Liver (tissue), 3 donors: Measurements from ENCODE around the gene SNRPB2.

Source experiments
- ATF3 ChIP-seq: IDR thresholded peaks from 2 replicates; pipeline ENCODE4 v1.6.1; 2016; ENCODE audit warnings: antibody characterized with exemption
- CTCF ChIP-seq: fragments of 150-350 bp; IDR thresholded peaks from 2 replicates; pipeline ENCODE4 v1.5.1; 2017; ENCODE audit warnings: improper control_type of control experiment, low read depth, low read length; ENCODE audit not compliant: missing input control
- EGR1 ChIP-seq, 2 donors: IDR thresholded peaks; 2 replicates each; pipeline ENCODE4 v1.6.1; 2016 to 2018; ENCODE audit warnings: antibody characterized with exemption in 2 of 2, low read depth in 2 of 2
- HNF4G ChIP-seq: IDR thresholded peaks from 2 replicates; pipeline ENCODE4 v1.6.1; 2016; ENCODE audit warnings: antibody characterized with exemption
- MAX ChIP-seq: IDR thresholded peaks from 2 replicates; pipeline ENCODE4 v1.6.1; 2016; ENCODE audit warnings: antibody characterized with exemption
- RAD21 ChIP-seq, 2 donors: IDR thresholded peaks; 2 replicates each; pipeline ENCODE4 v1.6.1; 2016; ENCODE audit warnings: antibody characterized with exemption in 2 of 2, mild to moderate bottlenecking in 2 of 2
- REST ChIP-seq: IDR thresholded peaks from 2 replicates; pipeline ENCODE4 v1.6.1; 2016; ENCODE audit warnings: antibody characterized with exemption, mild to moderate bottlenecking
- RXRA ChIP-seq, 2 donors: IDR thresholded peaks; 2 replicates each; pipeline ENCODE4 v1.6.1; 2017 to 2018; ENCODE audit warnings: antibody characterized with exemption in 2 of 2, mild to moderate bottlenecking in 1 of 2
- SP1 ChIP-seq: IDR thresholded peaks from 2 replicates; pipeline ENCODE4 v1.6.1; 2018; ENCODE audit warnings: antibody characterized with exemption, mild to moderate bottlenecking
- TAF1 ChIP-seq: conservative IDR thresholded peaks from 2 replicates; pipeline ENCODE4 v1.6.1; 2016; ENCODE audit warnings: antibody characterized with exemption, mild to moderate bottlenecking
- YY1 ChIP-seq: IDR thresholded peaks from 2 replicates; pipeline ENCODE4 v1.6.1; 2016; ENCODE audit warnings: antibody characterized with exemption, mild to moderate bottlenecking
- donor health status: healthy.
- donor health status: healthy.

- TF ChIP-seq CTCF, result no peak
- TF ChIP-seq RAD21 (IDR thresholded peaks at IDR 0.05), result no peak
- TF ChIP-seq TAF1, result no peak
- TF ChIP-seq MAX, result no peak
- no peak for TF ChIP-seq YY1
- no peak for TF ChIP-seq RXRA (IDR thresholded peaks at IDR 0.05)
- TF ChIP-seq EGR1 (IDR thresholded peaks at IDR 0.05; ENCODE audit: low read depth in 2 of 2), result no peak
- TF ChIP-seq SP1, result no peak
- TF ChIP-seq REST, result no peak
- TF ChIP-seq HNF4G, result no peak
- TF ChIP-seq ATF3, result no peak
These were observed 16.8 kb upstream of the SNRPB2 start for GRCh38 chr20:16713066-16713465.
